ENCODE data around the gene EIF4EBP3. TPM values are rescaled to one million over a fixed set of nuclear protein-coding genes. Genes with fewer than 3 reads are reported as not detected.
A peak's percentile ranks its signal among the peaks of the same experiment; 100 is the strongest.

Gene EIF4EBP3
- polyA plus RNA-seq, 1 experiment, result 1.7 TPM

DNA sequence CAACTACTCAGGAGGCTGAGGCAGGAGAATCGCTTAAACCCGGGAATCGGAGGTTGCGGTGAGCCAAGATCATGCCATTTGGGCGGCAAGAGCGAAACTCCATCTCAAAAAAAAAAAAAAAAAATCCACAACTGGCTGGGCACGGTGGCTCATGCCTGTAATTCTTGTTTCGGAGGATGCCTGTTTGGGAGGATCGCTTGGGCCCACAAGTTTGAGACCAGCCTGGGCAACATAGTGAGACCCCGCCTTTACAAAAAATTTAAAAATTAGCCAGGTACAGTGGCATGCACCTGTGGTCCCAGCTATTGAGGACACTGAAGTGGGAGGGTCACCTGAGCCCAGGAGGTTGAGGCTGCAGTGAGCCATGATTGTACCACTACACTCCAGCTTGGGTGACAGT lies 1.9 kb upstream of the EIF4EBP3 start:
- Histone ChIP-seq H3K27me3 (ENCODE audit: control insufficient read depth, insufficient read depth, low read length) (no peaks in the 10 kb centered on the region), H3K27ac (ENCODE audit: low read depth, low read length) (no peak overlapping the region), H3K9me3 (ENCODE audit: control insufficient read depth, insufficient read depth, low read length) (no peaks in the 10 kb centered on the region), H3K4me3 (ENCODE audit: low read depth, low read length) (no peak overlapping the region)
- TF ChIP-seq, protein P1, sequence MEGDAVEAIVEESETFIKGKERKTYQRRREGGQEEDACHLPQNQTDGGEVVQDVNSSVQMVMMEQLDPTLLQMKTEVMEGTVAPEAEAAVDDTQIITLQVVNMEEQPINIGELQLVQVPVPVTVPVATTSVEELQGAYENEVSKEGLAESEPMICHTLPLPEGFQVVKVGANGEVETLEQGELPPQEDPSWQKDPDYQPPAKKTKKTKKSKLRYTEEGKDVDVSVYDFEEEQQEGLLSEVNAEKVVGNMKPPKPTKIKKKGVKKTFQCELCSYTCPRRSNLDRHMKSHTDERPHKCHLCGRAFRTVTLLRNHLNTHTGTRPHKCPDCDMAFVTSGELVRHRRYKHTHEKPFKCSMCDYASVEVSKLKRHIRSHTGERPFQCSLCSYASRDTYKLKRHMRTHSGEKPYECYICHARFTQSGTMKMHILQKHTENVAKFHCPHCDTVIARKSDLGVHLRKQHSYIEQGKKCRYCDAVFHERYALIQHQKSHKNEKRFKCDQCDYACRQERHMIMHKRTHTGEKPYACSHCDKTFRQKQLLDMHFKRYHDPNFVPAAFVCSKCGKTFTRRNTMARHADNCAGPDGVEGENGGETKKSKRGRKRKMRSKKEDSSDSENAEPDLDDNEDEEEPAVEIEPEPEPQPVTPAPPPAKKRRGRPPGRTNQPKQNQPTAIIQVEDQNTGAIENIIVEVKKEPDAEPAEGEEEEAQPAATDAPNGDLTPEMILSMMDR (IDR thresholded peaks at IDR 0.05; ENCODE audit: low read depth, low read length), result no peak
- CTCF ChIA-PET, result interaction anchor here (1.7 kb wide), 1 partner anchor 173 kb away, joined by 7 read pairs; no protein-coding TSS in a partner anchor
- POLR2A ChIA-PET, result no interaction called here
- DNase-seq (ENCODE audit: low read depth, low spot score), result no peak

DNA sequence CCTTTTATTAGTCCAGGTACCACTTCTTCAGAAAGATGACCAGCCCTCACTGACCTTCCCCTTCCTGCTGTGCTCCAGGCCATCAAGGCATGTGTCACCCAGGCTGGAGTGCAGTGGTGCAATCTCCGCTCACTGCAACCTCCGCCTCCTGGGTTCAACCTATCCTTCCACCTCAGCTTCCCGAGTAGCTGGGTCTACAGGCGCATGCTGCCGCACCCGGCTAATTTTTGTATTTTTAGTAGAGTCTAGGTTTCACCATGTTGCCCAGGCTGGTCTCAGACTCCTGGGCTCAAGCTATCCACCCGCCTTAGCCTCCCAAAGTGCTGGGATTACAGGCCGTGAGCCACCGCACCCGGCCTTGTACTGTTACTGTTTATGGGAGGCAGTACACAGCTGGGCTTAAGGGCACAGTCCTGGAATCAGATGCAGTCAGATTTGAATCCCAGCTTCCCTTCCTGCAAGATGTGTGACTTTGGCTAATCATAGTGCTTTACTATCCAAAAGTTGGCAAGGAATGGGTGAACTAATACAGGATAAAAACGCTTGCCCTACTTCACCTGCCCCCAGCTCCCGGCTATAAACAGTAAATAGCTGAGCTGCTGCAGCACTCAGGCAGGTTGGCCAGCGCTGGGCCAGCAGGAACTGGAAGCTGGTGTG lies 483 bp upstream of the EIF4EBP3 start:
- Histone ChIP-seq H3K27ac (ENCODE audit: low read depth, low read length) (peak overlapping the region; percentile 93), H3K4me3 (ENCODE audit: low read depth, low read length) (peak overlapping the region; percentile 7; the same call in 1 of the 2 replicates)
- POLR2A ChIA-PET, result interaction anchor here (0.6 to 3.6 kb wide), 10 partner anchors 9 to 118 kb away, joined by 3 to 42 read pairs (median 6); partner anchors contain the start of genes APBB3, IK, NDUFA2 and SRA1

DNA sequence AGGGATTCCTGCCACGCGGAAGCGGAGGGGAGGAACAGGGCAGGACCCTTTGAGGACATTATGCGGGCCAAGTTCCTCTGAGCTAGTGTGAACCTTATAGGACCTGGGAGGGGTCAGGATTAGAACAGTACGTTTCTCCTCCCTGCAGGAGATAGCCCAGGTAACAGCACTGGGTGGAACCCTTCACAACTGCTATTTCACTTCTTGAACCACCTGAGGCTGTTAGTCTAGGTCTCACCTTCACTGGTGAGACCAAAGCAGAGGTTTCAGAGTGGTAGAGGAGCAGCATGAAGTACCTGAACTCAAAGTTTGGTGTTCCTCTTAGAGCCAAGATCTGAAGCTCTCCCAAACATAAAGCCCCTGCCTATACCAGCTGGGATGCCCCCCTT lies 832 bp downstream of the EIF4EBP3 start:
- DNase-seq (ENCODE audit: low read depth, low spot score), result no peak
- CTCF ChIA-PET, result interaction anchor here (0.9 to 2.5 kb wide), 8 partner anchors 9 to 176 kb away, joined by 3 to 19 read pairs (median 8); partner anchors contain the start of genes IK, NDUFA2, SRA1 and TMCO6
- Histone ChIP-seq H3K27me3 (ENCODE audit: control insufficient read depth, insufficient read depth, low read length) (no peaks in the 10 kb centered on the region), H3K27ac (ENCODE audit: low read depth, low read length) (peak overlapping the region; percentile 93), H3K9me3 (ENCODE audit: control insufficient read depth, insufficient read depth, low read length) (no peaks in the 10 kb centered on the region), H3K4me3 (ENCODE audit: low read depth, low read length) (peak overlapping the region; percentile 49; the same call in 1 of the 2 replicates)
- TF ChIP-seq, protein P1 (IDR thresholded peaks at IDR 0.05; ENCODE audit: low read depth, low read length), result no peak
- POLR2A ChIA-PET, result interaction anchor here (0.5 to 3.6 kb wide), 8 partner anchors 9 to 127 kb away, joined by 3 to 42 read pairs (median 4); partner anchors contain the start of genes IK, NDUFA2 and SRA1

More for the DNA sequence above, 483 bp upstream of the EIF4EBP3 start:
- TF ChIP-seq, protein P1 (IDR thresholded peaks at IDR 0.05; ENCODE audit: low read depth, low read length), result no peak
- H3K27me3 ChIP-seq (ENCODE audit: control insufficient read depth, insufficient read depth, low read length), result no peaks in the 10 kb centered on the region
- CTCF ChIA-PET, result interaction anchor here (0.6 to 2.5 kb wide), 15 partner anchors 9 to 959 kb away, joined by 3 to 19 read pairs (median 3); partner anchors contain the start of genes CD14, IK, NDUFA2 and SRA1
- no peaks in the 10 kb centered on the region for H3K9me3 ChIP-seq (ENCODE audit: control insufficient read depth, insufficient read depth, low read length)
- DNase-seq (ENCODE audit: low read depth, low spot score), result no peak

DNA sequence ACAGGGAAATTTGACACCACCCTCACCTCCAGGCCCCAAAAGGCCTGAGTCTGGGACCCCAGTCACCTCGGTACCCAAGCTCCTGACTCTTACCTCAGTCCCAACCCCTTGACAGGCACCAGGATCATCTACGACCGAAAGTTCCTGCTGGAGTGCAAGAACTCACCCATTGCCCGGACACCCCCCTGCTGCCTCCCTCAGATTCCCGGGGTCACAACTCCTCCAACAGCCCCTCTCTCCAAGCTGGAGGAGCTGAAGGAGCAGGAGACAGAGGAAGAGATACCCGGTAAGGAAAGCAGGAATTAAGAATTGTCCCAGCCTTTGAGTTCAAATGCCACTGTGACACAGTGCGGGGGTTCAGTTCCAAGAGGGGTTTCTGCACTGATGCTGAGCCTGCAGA lies 1.3 kb downstream of the EIF4EBP3 start:
- ChIA-PET CTCF (interaction anchor here (1.0 to 2.5 kb wide), 4 partner anchors 86 to 142 kb away, joined by 3 to 19 read pairs (median 14); partner anchors contain the start of genes IK, NDUFA2 and TMCO6), POLR2A (interaction anchor here (0.5 to 3.6 kb wide), 3 partner anchors 8 to 127 kb away, joined by 5 to 42 read pairs (median 10); partner anchors contain the start of gene SRA1)
- Histone ChIP-seq H3K27me3 (ENCODE audit: control insufficient read depth, insufficient read depth, low read length) (no peaks in the 10 kb centered on the region), H3K9me3 (ENCODE audit: control insufficient read depth, insufficient read depth, low read length) (no peaks in the 10 kb centered on the region), H3K27ac (ENCODE audit: low read depth, low read length) (peak overlapping the region; percentile 93), H3K4me3 (ENCODE audit: low read depth, low read length) (no peak overlapping the region)
- TF ChIP-seq, protein P1 (IDR thresholded peaks at IDR 0.05; ENCODE audit: low read depth, low read length), result no peak
- DNase-seq (ENCODE audit: low read depth, low spot score), result no peak
